Neural progenitor cell (in vitro differentiated cells): ENCODE results near the gene HMGB4. TPM values are rescaled to one million over a fixed set of nuclear protein-coding genes. Genes with fewer than 3 reads are reported as not detected.

Experiments used
- DNase-seq: peaks from one replicate; pipeline ENCODE4 v3.0.0-alpha.2; 2016; ENCODE audit warnings: low spot score
- H2AFZ ChIP-seq: fragments of 200-600 bp; sonication (generic); replicated peaks from 2 replicates; pipeline ENCODE4 v1.6.1; 2016; ENCODE audit warnings: antibody characterized with exemption
- H3F3A ChIP-seq: fragments of 200-600 bp; sonication (generic); 2 replicates; pipeline ENCODE4 v1.6.1; 2016; ENCODE audit warnings: antibody characterized with exemption, low read depth
- H3K27ac ChIP-seq: fragments of 200-600 bp; sonication (generic); 2 replicates; pipeline ENCODE4 v1.5.1; 2016; ENCODE audit warnings: mild to moderate bottlenecking
- H3K27me3 ChIP-seq: fragments of 200-600 bp; sonication (generic); 2 replicates; pipeline ENCODE4 v1.6.1; 2016; ENCODE audit warnings: mild to moderate bottlenecking, moderate library complexity
- H3K36me3 ChIP-seq: fragments of 200-600 bp; sonication (generic); 2 replicates; pipeline ENCODE4 v1.5.1; 2016
- H3K4me1 ChIP-seq: fragments of 200-600 bp; sonication (generic); 2 replicates; pipeline ENCODE4 v1.6.1; 2016; ENCODE audit warnings: mixed run types
- H3K4me2 ChIP-seq: fragments of 200-600 bp; sonication (generic); 2 replicates; pipeline ENCODE4 v1.6.1; 2016
- H3K4me3 ChIP-seq: fragments of 200-600 bp; sonication (generic); 2 replicates; pipeline ENCODE4 v1.5.1; 2016
- H3K79me2 ChIP-seq: fragments of 200-600 bp; sonication (generic); 2 replicates; pipeline ENCODE4 v1.6.1; 2016; ENCODE audit warnings: low read depth
- H3K9ac ChIP-seq: fragments of 200-600 bp; sonication (generic); 2 replicates; pipeline ENCODE4 v1.6.1; 2016
- H3K9me3 ChIP-seq: fragments of 200-600 bp; sonication (generic); 2 replicates; pipeline ENCODE4 v1.5.1; 2016; ENCODE audit warnings: low read depth
- H4K20me1 ChIP-seq: fragments of 200-600 bp; sonication (generic); 2 replicates; pipeline ENCODE4 v1.6.1; 2016; ENCODE audit warnings: low read depth
- H3K27ac Mint-ChIP-seq: 3 replicates; pipeline ENCODE4 v1.8.0; 2021; ENCODE audit warnings: mixed read lengths
- H3K27me3 Mint-ChIP-seq: 2 replicates; pipeline ENCODE4 v1.8.0; 2022; ENCODE audit warnings: low read depth, mild to moderate bottlenecking, inconsistent platforms, moderate library complexity, mixed read lengths; ENCODE audit not compliant: insufficient read depth
- H3K36me3 Mint-ChIP-seq: 3 replicates; pipeline ENCODE4 v1.8.0; 2021; ENCODE audit warnings: mixed read lengths
- H3K4me1 Mint-ChIP-seq: 3 replicates; pipeline ENCODE4 v1.8.0; 2021; ENCODE audit warnings: mixed read lengths
- H3K4me3 Mint-ChIP-seq: 3 replicates; pipeline ENCODE4 v1.8.0; 2021; ENCODE audit warnings: mild to moderate bottlenecking, moderate library complexity, mixed read lengths
- H3K9me3 Mint-ChIP-seq: 3 replicates; pipeline ENCODE4 v1.8.0; 2020; ENCODE audit warnings: mixed read lengths
- EZH2 ChIP-seq: fragments of 200-600 bp; sonication (generic); IDR thresholded peaks from 2 replicates; pipeline ENCODE4 v1.6.1; 2017; ENCODE audit warnings: antibody characterized with exemption, mild to moderate bottlenecking, moderate library complexity
- EZH2phosphoT487 ChIP-seq: fragments of 200-600 bp; sonication (generic); IDR thresholded peaks from 2 replicates; pipeline ENCODE4 v1.6.1; 2017; ENCODE audit warnings: antibody characterized with exemption
- total RNA-seq: library from RNA; depleted of rRNA; stranded (reverse); fragments of >200 nt; gene quantifications from 2 replicates; pipeline ENCODE4 v1.2.3, GENCODE V29; 2015; ENCODE audit warnings: low replicate concordance
- TF ChIP-seq, protein P1 (sequence below): fragments of 200-600 bp; sonication (generic); IDR thresholded peaks from 2 replicates; pipeline ENCODE4 v1.5.1; 2017; ENCODE audit warnings: antibody characterized with exemption, mild to moderate bottlenecking

Gene HMGB4
- total RNA-seq, 1 donor from 2014 or later: not detected

DNA sequence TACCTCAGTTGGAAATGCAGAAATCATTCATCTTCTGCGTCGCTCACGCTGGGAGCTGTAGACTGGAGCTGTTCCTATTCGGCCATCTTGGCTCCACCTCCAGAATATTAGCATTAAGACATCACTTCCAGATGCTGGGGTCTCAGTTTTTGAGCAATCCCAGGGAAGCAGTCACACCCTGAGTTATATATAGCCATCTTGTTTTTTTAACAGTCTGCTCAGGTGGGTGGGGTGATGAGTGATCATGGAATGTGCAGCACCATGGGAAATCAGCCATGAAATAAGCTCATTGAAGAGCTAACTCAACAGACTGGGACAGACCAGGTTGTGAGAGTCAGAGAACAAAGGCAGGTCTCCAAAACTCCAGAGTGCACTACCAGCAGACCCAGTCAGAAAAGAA, 27.0 kb upstream of the HMGB4 start:
- DNase-seq: no peak
- H3K36me3 Mint-ChIP-seq: no peaks in the 10 kb centered on the region

DNA sequence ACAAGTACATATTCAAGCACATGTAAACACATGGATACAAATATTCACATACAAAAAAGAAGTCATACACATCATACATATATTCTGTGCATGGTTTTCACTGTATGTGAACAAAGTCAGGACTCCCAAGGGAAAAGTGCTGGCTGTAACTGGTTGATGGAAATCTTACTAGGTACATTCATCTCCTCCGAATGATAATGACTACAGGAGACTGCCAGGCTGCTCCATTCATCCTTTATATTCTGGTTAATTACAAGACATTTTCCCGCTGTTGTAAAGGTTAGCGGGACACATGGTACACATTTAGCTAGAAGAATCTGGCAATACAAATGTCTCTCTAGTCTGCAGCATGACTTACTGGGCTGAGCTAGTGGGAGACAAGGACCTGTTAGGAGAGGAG, 26.2 kb upstream of the HMGB4 start:
- Histone ChIP-seq H3K4me1 (no peaks in the 10 kb centered on the region), H3K9ac (no peak overlapping the region), H3K4me2 (no peak overlapping the region), H3K9me3 (no peaks in the 10 kb centered on the region), H3K36me3 (no peaks in the 10 kb centered on the region), H3K79me2 (no peaks in the 10 kb centered on the region), H2AFZ (no peak overlapping the region), H3K4me3 (no peak overlapping the region), H3K27me3 (no peaks in the 10 kb centered on the region), H4K20me1 (no peaks in the 10 kb centered on the region), H3F3A (no peaks in the 10 kb centered on the region), H3K27ac (no peak overlapping the region)
- H3K4me3 Mint-ChIP-seq: no peak overlapping the region
- peaks cover 4% of the 10 kb centered on the region for H3K9me3 Mint-ChIP-seq
- H3K36me3 Mint-ChIP-seq: no peaks in the 10 kb centered on the region
- TF ChIP-seq EZH2 (no peak), EZH2phosphoT487 (no peak)
- TF ChIP-seq, protein P1, sequence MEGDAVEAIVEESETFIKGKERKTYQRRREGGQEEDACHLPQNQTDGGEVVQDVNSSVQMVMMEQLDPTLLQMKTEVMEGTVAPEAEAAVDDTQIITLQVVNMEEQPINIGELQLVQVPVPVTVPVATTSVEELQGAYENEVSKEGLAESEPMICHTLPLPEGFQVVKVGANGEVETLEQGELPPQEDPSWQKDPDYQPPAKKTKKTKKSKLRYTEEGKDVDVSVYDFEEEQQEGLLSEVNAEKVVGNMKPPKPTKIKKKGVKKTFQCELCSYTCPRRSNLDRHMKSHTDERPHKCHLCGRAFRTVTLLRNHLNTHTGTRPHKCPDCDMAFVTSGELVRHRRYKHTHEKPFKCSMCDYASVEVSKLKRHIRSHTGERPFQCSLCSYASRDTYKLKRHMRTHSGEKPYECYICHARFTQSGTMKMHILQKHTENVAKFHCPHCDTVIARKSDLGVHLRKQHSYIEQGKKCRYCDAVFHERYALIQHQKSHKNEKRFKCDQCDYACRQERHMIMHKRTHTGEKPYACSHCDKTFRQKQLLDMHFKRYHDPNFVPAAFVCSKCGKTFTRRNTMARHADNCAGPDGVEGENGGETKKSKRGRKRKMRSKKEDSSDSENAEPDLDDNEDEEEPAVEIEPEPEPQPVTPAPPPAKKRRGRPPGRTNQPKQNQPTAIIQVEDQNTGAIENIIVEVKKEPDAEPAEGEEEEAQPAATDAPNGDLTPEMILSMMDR: no peak
- H3K27me3 Mint-ChIP-seq: no peaks in the 10 kb centered on the region
- no peak overlapping the region for H3K27ac Mint-ChIP-seq
- H3K4me1 Mint-ChIP-seq: no peaks in the 10 kb centered on the region
- DNase-seq: no peak

More for the DNA sequence above, 27.0 kb upstream of the HMGB4 start:
- Histone ChIP-seq H3K4me3 (no peak overlapping the region), H4K20me1 (no peaks in the 10 kb centered on the region), H3K4me1 (no peaks in the 10 kb centered on the region), H3K36me3 (no peaks in the 10 kb centered on the region), H2AFZ (no peak overlapping the region), H3K27ac (no peak overlapping the region), H3K4me2 (no peak overlapping the region), H3K9ac (no peak overlapping the region), H3K79me2 (no peaks in the 10 kb centered on the region), H3K9me3 (no peaks in the 10 kb centered on the region), H3K27me3 (no peaks in the 10 kb centered on the region), H3F3A (no peaks in the 10 kb centered on the region)
- H3K9me3 Mint-ChIP-seq: peaks cover 4% of the 10 kb centered on the region
- no peaks in the 10 kb centered on the region for H3K4me1 Mint-ChIP-seq
- TF ChIP-seq, protein P1: no peak
- no peak for TF ChIP-seq EZH2phosphoT487
- TF ChIP-seq EZH2: no peak
- no peaks in the 10 kb centered on the region for H3K27me3 Mint-ChIP-seq
- no peak overlapping the region for H3K27ac Mint-ChIP-seq
- H3K4me3 Mint-ChIP-seq: no peak overlapping the region

DNA sequence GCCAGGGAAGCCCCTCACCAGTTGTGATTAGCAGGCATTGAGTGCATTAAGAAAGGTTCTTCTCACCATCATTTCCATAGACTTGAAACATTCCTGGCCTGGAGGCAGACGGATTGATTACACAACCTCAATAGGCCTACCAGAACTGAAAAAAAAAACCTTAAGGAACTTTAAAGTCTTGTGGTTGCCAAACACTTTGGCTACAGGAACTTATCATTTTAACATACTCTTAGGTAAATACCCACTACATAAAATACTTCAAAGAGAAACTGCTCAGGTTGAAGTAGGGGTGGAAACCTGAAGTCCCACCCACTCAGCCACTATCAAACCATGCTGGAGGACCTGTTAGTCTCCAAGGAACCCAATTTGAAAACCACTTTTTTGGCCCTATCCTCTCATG, 22.4 kb upstream of the HMGB4 start:
- peaks cover 2% of the 10 kb centered on the region for H3K9me3 Mint-ChIP-seq
- no peak overlapping the region for H3K27ac ChIP-seq
- no peak overlapping the region for H3K4me2 ChIP-seq
- peaks cover 3% of the 10 kb centered on the region for H3K27me3 Mint-ChIP-seq
- no peak overlapping the region for H3K4me3 Mint-ChIP-seq
- no peak for DNase-seq
- peaks cover 7% of the 10 kb centered on the region for H3K4me1 Mint-ChIP-seq
- H3K4me3 ChIP-seq: no peak overlapping the region
- no peak overlapping the region for H3K9ac ChIP-seq
- no peak overlapping the region for H2AFZ ChIP-seq
- no peaks in the 10 kb centered on the region for H3K27me3 ChIP-seq
- no peaks in the 10 kb centered on the region for H3F3A ChIP-seq
- TF ChIP-seq EZH2phosphoT487 (no peak), EZH2 (no peak)
- TF ChIP-seq, protein P1: no peak
- H4K20me1 ChIP-seq: no peaks in the 10 kb centered on the region
- no peak overlapping the region for H3K27ac Mint-ChIP-seq
- no peaks in the 10 kb centered on the region for H3K36me3 Mint-ChIP-seq
- no peaks in the 10 kb centered on the region for H3K9me3 ChIP-seq
- no peaks in the 10 kb centered on the region for H3K79me2 ChIP-seq
- H3K4me1 ChIP-seq: no peaks in the 10 kb centered on the region
- no peaks in the 10 kb centered on the region for H3K36me3 ChIP-seq
